Dermis blood vessel endothelial cell (primary cell): ENCODE measurements around the gene ATP8B1. TPM values are rescaled to one million over a fixed set of nuclear protein-coding genes. Genes with fewer than 3 reads are reported as not detected.
A peak's percentile ranks its signal among the peaks of the same experiment; 100 is the strongest.

ENCODE experiments used
- DNase-seq: peaks from one replicate; pipeline ENCODE4 v3.0.0; 2010
- total RNA-seq: library from RNA; depleted of rRNA; stranded (reverse); fragments of >200 nt; gene quantifications from 2 replicates; pipeline ENCODE4 v1.2.3, GENCODE V29; 2014

ATP8B1 gene
- total RNA-seq, 1 donor from 2014 or later: 51.1 TPM

DNA sequence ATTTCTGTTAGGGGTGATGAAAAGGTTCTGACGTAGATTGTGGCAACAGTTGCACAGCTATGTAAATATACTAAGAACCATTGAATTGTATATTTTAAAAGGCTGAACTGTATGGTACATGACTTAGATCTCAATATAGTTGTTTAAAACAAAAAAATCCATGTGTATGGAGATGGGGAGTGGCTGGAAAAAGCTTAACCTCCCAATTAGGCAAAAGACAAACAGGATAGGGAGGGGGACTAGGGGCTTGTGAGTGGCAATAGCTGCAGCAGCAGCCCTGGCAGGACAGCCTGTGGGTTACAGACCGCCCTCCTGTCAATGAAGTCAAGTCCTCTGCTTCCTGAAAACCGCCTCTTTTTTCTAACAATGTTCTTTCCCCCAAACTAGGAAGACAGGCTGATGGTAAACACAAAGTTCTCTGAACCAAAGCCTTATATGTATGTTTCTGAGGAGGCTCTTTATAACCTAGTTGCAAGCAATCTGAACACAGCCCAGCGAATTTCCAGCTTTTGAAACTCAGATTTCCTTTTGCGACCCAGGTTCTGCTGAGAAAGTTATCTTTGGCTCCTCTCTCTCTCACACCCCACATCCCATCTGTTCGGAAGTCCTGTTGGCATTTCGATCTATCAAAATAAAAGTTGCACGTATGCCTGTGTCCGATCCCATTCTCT, 10.3 kb downstream of the ATP8B1 start:
- DNase-seq: peak; percentile 83

DNA sequence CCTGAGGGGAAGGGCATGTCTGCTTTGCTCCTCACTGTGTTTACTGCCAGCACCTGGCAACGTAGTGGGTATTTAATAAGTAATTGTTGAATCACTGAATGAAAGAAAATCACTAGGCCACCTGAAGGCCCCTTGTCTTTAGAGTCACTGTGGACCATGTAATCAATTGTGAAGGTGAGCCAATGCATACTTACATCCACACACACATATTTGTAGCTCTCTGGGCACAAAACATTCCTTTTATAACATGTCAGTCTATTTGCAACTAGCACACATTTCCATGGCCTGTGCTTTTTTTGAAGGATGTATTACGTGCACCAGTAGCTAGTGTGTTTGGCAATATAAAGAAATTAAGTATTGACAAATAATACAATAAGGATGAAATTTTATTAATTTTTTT, 11.2 kb downstream of the ATP8B1 start:
- DNase-seq: peak; percentile 46

DNA sequence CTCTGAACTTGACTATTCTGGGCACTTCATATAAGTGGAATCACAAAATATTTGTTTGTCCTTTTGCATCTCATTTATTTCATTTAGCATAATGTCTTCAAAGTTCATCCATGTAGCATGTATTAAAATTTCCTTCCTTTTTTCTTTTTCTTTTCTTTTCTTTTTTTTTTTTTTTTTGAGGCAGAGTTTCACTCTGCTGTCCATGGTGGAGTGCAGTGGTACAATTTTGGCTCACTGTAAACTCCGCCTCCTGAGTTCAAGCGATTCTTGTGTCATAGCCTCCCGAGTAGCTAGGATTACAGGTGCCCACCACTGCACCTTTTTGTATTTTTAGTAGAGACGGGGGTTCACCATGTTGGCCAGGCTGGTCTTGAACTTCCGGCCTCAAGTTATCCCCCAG, 11.9 kb downstream of the ATP8B1 start:
- no peak for DNase-seq

DNA sequence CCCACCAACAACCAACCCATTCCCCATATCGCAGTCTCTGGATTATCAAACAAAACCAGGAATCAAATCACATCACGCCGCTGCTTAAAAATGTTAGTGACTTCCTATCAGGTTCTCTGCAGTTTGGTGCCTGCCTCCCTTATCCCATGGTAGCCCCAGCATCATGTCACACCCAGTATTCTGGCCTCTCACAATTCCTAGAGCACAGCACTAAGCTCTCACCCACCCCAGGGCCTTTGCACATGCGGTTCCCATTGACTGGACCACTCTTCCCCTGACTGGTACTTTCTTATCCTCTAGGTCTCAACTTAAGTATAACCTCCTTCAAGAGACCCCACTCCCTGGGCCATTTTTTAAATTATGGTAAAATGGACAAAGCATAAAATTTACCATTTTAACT, 12.8 kb downstream of the ATP8B1 start:
- no peak for DNase-seq

DNA sequence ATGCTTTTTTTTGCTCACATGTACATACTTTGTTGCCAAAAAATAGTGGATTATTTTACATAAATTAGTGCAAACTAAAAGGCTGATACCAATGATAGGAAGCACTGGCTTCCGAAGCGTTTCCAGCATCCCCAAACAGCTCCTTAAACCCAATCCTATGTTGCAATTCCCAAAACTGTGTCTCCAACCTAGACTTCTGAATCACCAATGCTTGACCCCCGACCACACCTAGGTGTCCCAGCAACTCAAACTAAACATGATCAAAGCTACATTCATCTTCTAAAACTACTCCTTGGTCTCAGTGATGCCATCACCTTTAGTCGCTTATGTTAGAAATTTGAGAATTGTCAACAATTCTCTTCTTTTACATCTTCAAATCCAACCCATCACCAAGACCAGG, 13.4 kb downstream of the ATP8B1 start:
- DNase-seq: no peak

DNA sequence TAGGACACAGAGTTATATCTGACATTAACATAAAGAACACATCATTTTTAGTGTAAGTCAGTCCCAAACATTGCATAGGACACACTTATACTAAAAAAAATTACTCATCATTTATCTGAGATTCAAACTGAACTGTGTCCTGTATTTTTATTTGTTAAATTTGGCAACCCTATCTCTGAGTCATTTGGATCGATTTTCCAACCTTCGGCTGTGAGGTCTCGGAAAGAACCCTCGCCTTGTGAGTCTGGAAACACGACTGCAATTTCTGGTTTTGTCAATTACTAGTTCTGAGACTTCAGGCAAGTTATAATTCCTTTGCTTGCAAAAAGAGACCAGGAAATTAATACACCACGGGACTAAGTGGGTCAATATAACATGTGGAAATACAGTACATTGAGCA, 14.0 kb downstream of the ATP8B1 start:
- peak; percentile 63 for DNase-seq

DNA sequence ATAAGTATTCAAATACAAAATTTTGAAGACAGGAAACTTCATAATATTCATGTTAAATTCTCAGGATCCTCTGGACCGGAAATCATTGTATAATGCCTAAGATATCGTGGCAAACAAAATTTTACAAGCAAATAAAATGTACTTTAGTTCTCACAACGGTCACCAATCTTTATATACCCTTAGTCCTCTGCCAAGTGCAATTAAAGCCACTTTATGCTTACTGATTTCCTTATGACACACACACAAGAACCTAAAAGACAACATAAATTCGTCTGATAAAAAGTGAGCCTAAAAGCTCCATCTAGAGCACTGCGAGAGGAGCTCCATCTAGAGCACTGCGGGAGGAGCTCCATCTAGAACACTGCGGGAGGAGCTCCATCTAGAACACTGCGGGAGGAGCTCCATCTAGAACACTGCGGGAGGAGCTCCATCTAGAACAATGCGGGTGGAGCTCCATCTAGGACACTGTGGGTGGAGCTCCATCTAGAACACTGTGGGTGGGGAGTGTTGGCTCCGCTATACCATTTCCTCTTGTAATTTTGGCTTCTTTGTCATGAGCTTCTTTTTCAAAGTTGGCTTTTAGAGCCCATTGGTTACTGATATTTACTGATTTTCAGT, 15.9 kb downstream of the ATP8B1 start:
- no peak for DNase-seq

DNA sequence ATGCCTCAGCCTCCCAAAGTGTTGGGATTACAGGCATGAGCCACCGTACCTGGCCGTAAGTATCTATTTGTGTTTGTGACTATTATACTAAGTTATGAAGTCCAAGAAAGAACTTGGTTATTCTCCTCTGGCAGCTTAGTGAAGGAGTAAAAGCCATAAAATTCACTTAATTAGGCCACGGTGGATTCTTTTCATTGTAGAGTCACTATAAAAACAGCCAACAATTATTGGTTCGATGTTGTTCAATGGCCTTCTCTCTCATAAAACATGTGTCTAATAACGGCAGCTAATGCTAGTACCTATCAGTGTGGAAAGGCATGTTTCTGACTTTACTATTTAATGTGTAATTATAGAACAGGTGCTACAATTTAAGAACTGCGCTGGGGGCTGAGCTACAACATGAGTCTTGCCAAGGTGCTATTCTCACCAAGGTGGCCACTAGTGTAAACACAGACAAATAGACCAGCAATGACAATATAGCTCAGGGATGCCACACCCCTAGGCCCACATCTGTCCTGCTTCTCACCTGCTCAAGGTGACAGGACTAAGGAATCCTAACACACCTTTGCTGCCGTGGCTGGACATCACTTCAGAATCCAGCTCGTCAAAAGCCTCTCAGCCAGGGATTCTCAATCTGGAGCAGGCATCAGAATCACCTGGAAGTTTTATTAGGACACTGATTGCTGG, 17.2 kb downstream of the ATP8B1 start:
- DNase-seq: no peak

DNA sequence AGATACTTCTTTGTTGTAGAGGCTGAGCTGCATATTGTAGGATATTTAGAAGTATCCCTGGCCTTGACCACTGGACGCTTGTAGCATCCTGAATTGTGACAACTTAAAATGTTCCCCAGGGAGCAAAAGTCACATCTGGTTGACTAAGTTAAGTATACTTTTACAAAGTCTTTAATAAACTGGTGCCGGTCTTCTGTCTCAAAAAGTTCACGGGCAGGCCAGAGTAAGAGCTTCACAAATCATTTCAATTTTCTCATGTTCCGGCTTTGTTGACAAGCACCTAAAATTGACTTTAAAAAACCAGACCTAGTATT, 18.4 kb downstream of the ATP8B1 start:
- no peak for DNase-seq

DNA sequence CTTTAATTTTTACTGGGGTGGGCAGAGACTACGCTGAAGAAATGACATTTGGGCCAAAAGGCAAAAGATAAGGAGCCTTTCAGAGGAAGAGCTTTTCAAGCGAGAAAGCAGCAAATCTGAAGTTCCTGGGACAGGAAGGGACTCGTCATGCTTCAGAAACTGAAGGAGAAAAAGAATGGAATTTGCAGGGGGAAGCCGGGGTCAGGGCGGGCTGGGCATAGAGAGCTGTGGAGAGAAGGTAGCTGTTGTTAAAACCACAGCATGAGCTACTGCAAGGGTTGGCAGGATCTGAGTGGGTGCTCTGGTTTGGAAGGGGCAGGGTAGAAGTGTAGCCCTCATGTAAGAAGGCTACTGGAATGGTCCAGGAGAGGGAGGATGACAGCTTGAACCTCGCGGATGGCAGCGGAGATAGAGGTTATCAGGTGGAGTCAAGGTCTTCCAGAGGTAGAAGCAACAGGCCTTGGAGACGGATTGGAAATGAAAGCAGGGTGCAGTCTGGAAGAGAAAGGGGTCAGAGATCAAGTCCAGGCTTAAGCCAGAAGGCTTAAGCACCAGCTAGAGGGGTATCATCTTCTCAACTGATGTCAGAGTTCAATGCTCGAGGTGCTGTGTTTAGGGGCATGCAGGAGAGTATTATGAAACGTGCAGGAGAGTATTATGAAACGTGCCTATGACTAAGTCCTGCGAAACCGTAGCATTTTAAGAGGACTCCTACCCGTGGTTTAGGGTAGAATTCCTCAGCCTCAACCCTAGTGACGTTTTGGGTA, 18.9 kb downstream of the ATP8B1 start:
- peak; percentile 82 for DNase-seq

DNA sequence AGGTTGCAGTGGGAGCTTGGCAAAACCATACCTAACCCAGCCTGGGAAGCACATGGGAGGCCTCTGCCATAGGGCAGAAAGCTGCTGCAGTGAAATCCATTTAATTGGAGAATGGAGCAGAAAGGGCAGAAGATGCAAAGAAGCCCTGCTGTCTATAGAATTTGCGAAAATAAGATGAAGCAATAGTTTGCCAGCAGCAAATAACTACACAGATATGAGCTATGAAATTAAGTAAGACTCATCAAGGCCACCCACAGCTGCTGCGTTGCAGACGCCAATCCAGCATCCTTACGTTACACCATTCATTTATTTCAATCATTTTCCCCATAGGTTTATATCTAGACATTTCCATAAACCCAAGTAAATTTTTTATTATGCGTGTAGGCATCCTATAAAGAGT, 21.1 kb downstream of the ATP8B1 start:
- no peak for DNase-seq

DNA sequence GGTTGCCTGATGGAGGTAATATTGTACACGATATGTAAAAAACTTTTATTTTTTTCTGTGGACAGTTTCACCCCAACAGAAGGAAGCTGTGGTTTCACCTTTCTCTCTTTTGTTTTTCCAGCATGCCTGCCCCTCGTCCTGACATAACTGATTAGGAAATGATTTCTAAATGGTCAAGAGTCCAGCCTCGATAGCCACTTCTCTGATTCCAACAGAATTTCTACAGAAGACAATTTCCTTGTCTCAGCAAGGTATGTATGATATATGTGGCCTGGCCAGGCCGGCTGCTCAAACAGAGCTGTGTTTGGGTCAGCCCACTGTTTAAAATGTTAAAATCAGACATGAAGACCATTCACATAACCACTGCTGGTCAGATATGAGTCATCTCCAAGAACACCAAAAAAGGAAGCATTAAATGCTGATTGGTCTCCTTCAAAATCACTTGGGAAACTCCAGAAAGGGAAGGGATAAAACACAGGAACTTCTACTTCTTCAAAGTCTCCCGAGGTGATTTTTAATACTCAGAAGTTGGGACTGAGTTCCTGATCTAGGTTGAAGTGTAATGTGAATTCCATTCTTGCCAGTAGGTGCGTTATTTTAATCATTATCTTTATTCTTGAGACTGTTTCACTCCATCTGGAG, 22.3 kb downstream of the ATP8B1 start:
- peak; percentile 92 for DNase-seq

DNA sequence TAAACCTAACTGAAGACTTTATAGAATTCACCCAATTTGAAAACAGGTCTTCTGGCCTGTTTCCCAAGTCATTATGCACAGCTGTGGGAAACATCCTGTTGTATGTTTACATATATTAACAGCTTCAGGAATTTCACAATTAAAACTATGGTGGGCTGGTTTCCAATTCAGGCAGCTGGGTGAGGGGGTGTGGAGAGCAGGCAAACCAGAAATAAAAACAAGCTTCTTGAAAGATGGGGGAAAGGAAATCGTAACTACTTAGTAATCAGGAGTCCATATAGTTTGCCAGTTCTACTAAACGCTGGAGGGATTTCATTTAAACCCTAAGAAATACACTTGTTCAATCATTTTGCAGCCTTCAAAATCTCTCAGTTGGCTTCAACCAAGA, 22.8 kb downstream of the ATP8B1 start:
- DNase-seq: peak; percentile 95

DNA sequence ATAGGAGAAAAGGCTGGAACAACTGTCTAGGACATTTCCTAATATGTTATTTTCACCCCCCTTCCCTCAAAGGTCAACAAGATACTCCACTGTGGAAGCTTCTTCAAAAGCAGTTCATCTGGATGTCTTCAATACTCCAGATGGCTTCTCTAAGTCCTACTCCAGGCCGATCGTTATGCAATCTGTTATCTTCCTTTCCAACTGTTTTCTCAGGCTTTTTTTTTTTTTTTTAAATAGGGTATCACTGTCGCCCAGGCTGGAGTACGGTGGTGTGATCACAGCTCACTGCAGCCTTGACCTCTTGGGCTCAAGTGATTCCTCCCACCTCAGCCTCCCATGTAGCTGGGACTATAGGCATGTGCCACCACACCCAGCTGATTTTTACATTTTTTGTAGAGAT, 26.3 kb downstream of the ATP8B1 start:
- no peak for DNase-seq

DNA sequence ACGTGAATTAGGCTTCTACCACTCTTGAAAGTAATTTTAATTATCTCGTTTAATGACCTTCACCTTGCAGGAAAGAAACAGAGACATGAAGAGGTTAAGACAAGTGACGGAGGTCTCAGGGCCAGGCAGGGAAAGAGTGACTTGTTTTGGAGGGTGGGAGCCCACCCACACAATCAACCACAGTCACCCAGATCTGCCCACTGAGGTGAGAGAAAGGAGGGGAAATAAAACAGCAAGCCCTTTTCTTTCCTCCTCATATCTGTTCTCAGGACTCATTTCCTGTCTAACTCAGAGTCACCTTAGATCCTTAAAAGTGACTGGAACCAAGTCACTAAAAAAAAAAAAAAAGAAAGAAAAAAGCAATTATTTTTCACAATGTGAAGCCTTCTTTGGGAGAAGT, 26.8 kb downstream of the ATP8B1 start:
- DNase-seq: no peak

DNA sequence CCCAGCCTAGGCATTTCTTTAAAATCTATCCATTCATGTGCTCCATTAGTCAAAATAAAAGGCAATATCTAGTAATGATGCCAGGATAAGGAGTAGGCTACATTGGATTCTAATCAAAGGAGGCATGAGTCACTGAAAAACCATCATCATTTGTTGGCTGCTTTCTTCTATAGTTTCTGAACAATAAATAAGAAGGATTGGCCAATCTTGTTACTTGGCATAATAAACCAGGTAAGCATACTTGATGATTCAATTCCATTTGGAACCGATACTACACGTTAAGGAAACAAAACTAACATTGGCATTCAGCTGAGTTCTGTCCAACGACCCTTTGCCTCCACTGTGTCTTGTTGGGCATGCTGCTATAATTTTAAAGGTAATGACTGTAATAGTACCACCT, 27.2 kb downstream of the ATP8B1 start:
- peak; percentile 58 for DNase-seq

DNA sequence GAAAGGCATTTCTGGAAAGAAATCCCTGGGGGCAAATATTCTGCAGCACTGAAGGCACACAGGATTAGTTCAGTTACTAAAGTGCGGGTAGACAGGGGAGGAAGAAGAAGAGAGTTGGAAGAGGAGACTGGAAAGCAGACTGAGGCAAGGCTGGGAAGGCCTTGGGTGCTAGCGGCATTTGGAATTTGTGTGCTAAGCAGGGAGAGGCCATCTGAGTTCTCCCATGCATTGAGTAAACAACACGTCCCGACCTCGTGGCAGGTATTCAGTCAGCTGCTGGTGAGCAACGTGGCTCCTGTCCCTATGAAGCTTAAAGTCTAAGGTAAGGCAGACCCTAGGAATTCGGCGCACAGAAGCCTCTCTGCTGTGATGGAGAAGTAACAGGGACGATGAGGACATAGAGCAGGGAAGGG, 30.7 kb downstream of the ATP8B1 start:
- no peak for DNase-seq

DNA sequence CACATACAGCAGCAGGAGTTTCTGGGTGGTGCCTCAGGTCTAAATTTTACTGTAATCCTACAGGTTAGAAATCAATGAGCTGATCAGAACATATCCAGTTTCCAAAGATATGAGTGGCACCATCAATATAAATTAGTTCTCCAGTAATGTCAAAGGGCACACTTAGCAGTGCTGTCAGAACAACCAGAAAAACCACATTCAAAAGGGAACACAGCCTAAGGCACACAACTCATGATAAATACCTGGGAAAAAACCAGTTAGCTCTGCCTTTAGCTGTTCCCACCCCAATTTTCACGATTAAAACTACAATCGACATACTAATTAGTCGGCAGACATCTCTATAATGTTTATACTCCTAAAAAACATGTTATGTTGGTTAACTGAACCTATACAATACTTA, 31.5 kb downstream of the ATP8B1 start:
- no peak for DNase-seq

DNA sequence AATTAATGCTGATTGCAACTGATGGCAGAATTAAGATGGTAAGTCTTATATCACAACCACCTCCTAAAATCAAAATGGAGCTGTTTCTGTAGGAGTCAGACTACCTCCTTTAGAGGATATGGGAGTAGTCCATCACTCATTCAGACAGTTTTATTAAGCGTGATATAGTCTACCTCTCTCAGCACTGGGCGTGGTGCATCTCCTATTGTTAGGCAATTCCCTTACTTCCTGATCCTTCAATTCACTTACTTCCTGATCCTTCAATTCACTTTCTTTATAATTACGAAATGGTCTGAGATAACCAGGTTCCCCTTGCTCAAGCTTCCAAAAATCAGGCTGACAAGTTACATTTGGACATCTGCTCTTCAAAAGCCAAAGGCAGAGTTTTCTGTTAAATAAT, 31.9 kb downstream of the ATP8B1 start:
- peak; percentile 63 for DNase-seq

DNA sequence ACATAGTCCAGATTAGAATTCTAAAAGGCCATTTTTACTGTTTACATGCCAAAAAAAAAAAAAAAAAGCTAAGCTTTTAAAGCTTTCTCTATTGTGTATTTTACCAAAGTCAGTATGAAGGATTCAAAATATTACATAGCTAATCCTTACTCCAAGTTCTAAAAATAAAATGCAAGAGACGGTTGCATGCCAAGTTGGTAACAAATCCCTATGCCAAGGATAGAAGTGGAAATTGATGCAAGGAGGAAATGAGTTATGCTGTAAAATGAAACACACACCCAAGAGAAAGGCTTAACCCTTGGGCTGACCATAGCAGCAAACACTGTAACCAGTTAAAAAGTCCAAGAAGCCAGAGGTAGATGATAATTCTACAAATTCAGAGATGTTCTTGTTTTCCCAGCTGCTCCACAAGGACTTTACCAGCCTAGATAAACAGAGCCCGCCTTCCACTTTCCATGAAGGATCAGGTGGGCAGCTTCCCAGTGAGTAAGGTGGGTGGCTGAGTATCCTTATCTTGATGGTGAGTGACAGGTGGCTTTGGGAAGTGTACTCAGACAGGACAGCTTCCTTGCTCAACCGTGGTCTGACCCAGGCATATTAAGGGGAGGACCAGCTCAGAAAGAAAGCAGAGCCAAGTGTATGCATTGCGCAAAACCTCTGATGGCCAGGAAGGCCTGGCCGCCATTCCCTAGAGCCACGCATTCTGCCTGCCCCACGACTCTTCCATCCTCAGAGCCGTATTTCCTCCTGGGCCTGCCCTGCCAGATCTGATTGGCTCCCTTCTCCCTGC, 34.4 kb downstream of the ATP8B1 start:
- peak; percentile 63 for DNase-seq

DNA sequence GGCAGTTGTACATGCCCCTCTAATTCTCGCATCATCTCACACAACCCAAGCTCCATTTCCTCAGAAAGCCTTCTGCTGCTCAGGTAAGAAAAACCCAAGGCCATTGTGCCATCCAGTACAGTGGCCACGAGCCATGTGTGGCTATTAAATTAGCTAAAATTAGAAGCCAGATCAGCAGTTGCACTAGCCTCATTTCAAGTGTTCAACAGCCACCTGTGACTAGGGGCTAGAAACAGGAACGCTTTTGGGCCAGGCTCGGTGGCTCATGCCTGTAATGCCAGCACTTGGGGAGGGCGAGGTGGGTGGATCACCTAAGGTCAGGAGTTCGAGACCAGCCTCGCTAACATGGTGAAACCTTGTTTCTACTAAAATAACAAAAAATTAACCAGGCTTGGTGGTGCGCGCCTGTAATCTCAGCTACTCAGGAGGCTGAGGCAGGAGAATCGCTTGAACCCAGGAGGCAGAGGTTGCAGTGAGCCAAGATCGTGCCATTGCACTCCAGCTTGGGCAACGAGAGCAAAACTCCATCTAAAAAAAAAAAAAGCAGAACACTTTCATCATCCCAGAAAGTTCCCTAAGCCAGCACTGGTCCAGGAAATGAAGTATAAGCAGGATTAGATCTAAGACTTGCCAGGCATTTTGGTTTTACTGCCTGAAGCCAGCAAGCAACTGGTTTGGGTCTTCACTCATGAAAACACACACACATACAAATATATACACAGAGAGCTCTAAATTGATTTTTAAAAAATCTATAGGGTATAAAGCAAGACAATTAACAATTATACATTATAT, 35.7 kb downstream of the ATP8B1 start:
- DNase-seq: no peak
